ENCODE results near the gene SHB.

GRCh38 chr9:37970301-37971107, 98.5 kb downstream of the SHB start:
- TF ChIP-seq, protein P1, sequence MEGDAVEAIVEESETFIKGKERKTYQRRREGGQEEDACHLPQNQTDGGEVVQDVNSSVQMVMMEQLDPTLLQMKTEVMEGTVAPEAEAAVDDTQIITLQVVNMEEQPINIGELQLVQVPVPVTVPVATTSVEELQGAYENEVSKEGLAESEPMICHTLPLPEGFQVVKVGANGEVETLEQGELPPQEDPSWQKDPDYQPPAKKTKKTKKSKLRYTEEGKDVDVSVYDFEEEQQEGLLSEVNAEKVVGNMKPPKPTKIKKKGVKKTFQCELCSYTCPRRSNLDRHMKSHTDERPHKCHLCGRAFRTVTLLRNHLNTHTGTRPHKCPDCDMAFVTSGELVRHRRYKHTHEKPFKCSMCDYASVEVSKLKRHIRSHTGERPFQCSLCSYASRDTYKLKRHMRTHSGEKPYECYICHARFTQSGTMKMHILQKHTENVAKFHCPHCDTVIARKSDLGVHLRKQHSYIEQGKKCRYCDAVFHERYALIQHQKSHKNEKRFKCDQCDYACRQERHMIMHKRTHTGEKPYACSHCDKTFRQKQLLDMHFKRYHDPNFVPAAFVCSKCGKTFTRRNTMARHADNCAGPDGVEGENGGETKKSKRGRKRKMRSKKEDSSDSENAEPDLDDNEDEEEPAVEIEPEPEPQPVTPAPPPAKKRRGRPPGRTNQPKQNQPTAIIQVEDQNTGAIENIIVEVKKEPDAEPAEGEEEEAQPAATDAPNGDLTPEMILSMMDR (conservative IDR thresholded peaks at IDR 0.05; ENCODE audit: low read length): no peak
- TF ChIP-seq EZH2phosphoT487 (IDR thresholded peaks at IDR 0.05; ENCODE audit: borderline replicate concordance, low read depth, low read length): no peak
